ENCODE measurements around the gene NFYC.

The NFYC gene

GRCh38 chr1:40734882-40735628, 43.6 kb downstream of the NFYC start:
- DNase-seq (ENCODE audit: low read depth in 4 of 4, low spot score in 1 of 4): no peak

DNA sequence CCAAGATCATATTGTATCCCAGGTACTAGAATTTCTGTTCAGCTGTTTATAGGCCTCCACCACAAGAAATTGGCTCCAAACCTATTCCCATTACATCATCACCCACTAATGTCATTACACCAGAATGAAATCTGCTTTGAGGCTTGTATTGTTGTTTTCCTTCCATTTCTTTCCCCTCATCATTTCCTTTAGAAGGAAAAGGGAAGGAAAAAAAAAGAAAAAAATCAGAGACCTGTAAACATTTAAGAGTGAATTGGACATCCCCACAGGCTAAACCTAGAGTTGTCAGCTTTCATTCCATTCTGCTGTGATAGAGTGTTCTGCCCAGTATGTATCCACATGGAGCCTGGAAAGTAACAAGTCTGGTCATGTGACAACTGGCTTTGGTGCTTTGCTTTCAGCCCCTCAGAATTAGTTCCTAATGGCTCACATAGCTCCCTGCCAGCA, 44.6 kb downstream of the NFYC start:
- DNase-seq (ENCODE audit: low read depth in 4 of 4, low spot score in 1 of 4): no peak

- no peak for DNase-seq (ENCODE audit: low read depth in 4 of 4, low spot score in 1 of 4)
Measured at GRCh38 chr1:40738831-40739230, 47.3 kb downstream of the NFYC start.

DNA sequence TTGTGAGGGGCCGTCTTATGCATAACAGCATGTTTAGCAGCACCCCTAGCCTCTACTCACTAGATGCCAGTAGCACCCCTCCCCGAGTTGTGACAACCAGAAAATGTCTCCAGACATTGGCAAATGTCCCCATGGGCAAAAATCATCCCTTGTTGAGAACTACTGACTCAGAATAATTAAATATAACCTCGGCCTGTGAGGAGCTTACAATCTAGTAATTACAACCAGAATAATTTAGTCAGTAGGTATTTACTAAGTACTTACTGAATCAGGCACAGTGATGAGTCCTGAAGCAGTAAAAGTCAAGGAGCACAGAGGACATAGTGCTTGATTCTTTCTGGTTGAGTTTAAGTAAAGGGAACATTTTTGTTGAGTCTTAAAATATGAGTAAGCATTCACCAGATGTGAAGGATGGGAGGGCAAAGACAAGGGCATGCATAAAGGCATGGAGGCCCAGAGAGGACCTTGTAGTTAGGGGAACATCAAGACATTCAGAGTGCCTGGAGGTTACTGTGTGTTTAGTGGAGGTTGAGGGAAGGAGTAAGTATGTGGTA, 48.0 kb downstream of the NFYC start:
- no peak for DNase-seq (ENCODE audit: low read depth in 4 of 4, low spot score in 1 of 4)

- no peak for DNase-seq (ENCODE audit: low read depth in 4 of 4, low spot score in 1 of 4)
Measured at GRCh38 chr1:40740039-40740996, 48.8 kb downstream of the NFYC start.

DNA sequence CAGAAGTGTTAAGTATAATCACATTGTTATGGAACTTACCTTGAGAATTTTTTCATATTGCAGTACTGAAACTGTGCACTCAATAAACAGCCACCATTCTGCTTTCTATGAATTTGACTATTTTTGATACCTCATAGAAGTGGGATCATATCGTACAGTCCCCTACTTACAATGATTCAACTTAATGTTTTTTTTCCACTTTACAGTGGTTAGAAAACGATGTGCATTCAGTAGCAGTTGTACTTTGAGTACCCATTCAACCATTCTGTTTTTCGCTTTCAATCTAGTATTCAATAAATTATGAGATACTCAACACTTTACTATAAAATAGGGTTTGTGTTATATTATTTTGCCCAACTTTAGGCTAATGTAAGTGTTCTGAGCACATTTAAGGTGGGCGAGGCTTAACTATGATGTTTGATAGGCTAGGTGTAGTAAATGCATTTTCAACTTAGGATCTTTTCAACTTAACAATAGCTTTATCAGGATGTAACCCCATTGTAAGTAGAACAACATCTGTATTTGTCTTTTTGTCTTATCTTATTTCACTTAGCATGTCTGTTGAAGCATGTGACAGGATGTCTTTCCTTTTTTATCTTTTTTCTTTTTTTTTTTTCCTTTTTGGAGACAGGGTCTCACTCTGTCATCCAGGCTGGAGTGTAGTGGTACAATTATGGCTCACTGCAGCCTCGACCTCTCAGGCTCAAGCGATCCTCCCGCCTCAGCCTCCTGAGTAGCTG, 49.7 kb downstream of the NFYC start:
- no peak for DNase-seq (ENCODE audit: low read depth in 4 of 4, low spot score in 1 of 4)

- DNase-seq (ENCODE audit: low read depth in 4 of 4, low spot score in 1 of 4): no peak
Measured at GRCh38 chr1:40742363-40743061, 51.0 kb downstream of the NFYC start.

- DNase-seq (ENCODE audit: low read depth in 4 of 4, low spot score in 1 of 4): no peak
Measured at GRCh38 chr1:40743452-40743851, 51.9 kb downstream of the NFYC start.

DNA sequence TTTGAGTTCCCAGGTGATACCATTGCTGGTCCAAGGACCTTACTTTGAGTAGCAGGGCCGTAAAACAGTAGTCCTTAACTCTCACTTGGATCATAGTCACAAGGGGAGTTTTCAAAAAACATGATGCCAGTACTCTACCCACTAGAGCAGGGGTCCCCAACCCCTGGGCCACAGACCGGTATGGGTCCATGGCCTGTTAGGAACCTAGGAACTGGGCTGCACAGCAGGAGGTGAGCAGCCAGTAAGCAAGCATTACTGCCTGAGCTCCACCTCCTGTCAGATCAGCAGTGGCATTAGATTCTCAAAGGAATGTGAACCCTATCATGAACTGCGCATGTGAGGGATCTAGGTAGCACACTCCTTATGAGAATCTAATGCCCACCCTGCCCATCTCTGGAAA, 52.4 kb downstream of the NFYC start:
- no peak for DNase-seq (ENCODE audit: low read depth in 4 of 4, low spot score in 1 of 4)

GRCh38 chr1:40745176-40745575, 53.7 kb downstream of the NFYC start:
- no peak for DNase-seq (ENCODE audit: low read depth in 4 of 4, low spot score in 1 of 4)

DNA sequence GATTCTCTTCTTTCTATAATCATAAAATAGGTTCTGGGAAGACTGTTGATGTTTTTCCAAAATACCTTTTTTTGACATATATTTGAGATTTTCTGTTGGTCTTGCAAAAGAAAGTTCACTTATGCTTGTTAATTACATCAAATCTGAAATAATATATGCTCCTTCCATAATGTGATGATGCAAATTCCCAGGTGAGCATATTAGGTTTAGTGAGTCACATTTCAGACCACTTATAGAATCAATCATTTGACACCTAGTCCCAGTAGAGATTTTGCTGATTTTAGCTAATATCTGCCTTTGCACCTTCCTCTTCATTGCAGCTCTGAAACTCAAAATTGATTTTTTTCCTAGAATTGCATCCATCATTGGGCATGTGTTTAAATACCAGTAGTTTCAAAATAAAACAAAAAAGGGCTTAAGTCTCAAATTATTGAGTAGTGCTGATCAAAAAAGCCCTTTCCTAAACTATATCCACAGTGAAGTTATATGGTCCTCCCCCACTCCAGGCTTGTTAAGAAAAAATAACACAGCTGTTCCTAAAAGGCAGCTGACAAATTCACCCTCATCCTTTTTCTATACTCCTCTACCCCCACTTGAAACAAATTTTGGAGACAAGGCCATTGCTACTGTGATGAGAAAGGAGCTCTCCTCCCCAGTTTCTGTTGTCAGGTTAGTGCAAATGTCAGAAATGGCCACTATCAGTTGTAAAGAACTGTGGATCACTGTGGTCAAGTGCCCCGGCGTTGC, 55.0 kb downstream of the NFYC start:
- DNase-seq (ENCODE audit: low read depth in 4 of 4, low spot score in 1 of 4): no peak

DNA sequence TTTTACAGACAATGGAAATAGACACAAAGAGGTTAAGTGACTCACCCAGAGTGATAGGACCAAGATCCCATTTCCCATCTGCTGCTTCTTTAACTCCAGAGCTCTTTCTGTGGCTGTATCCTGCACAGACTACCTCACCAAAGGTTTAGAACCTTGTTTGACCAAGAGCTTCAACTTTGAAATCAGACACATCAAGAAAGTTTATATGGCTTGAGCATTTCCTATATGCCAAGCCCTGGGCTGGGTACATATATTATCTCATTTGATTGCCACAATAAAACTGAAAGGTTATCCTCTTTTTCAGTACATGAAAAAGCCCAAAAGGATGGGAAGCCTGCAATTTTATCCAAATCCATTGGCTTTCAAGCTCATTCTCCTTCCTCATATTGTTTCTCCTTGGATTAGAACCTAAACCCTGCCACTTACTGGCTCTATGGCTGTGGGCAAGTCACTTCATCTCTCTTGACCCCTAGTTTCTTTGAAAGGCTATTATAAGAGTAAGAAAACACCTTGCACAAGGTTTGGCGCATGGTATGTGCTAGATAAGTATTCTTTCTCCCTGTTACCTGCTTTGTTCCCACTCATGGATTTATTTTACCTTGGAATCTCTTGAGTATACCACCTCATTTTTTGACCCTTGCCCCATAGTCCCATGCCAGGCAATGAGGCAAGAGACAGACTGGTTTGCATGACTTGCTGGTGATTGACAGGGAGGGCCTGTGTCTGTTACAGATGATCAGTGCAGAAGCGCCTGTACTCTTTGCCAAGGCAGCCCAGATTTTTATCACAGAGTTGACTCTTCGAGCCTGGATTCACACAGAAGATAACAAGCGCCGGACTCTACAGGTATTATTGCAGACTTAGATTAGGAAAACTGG, 57.6 kb downstream of the NFYC start:
- no peak for DNase-seq (ENCODE audit: low read depth in 4 of 4, low spot score in 1 of 4)

GRCh38 chr1:40749817-40750216, 58.3 kb downstream of the NFYC start:
- no peak for DNase-seq (ENCODE audit: low read depth in 4 of 4, low spot score in 1 of 4)

DNA sequence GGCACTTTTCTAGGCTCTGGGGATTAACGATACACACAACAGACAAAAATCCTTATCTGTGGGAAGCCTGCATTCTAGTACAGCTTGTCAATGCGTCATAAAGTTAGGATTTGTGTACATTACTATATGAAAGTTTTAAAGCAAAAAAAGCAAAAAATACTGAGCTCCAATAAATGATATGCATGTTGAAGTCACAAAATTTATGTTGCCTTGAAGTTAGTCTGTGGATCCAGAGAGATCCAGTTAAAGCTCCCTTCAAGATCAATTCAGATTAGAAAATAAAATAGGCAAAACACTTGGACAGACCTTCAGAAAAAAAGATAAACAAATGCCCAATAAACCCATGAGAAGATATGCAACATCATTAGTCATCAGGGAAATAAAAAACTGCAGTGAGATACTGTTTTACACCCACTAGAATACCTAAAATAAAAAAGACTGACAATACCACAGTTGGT, 59.0 kb downstream of the NFYC start:
- no peak for DNase-seq (ENCODE audit: low read depth in 4 of 4, low spot score in 1 of 4)

DNA sequence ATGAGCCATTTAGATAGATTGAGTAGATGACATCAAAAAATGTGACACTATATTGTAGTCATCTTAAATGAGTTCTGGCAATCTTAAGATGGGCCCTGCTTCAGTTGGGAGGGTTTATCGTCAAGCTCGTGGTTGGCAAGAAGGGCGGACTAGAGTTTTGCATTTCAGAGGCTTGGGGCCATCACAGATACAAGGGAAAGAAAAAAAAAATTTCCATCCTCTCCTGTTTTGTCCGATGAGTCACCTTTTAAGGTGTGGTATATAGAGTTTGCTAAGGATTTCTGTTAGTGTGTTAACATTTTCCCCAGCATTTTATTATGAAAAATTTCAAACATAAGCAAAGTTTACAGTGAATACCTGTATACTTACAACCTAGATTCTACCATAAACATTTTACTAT, 60.3 kb downstream of the NFYC start:
- DNase-seq (ENCODE audit: low read depth in 4 of 4, low spot score in 1 of 4): no peak

DNA sequence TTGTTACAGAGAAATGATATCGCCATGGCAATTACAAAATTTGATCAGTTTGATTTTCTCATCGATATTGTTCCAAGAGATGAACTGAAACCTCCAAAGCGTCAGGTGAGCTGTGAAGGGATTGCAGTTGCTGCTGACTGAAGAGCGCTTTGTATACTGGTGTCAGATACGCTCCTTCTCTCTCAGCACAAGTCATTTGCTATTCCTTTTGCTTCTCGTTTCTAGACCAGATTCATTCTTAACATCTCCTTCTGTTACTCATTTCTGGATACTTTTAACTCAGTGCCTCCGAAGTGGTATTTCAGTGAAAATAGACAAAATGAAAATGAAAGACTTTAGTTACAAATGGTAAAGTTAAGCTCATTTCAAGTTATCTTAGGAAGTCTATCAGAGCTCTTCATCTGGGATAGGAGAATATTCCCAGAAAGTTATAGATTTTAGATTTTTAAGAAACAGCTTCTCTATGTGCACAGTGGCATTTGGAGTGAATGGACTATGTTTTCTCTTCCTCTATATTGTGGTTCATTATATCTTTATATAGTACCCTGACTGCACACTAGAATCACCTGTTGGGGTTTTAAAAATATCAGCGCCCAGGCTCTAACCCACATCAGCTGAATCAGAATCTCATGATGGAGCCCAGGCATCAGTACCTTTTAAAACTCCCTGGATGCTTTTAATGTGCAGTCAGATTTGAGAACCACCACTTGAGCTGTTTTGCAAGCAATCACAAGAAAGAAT, 61.8 kb downstream of the NFYC start:
- no peak for DNase-seq (ENCODE audit: low read depth in 4 of 4, low spot score in 1 of 4)

- no peak for DNase-seq (ENCODE audit: low read depth in 4 of 4, low spot score in 1 of 4)
Measured at GRCh38 chr1:40754201-40754600, 62.7 kb downstream of the NFYC start.

GRCh38 chr1:40755067-40755466, 63.6 kb downstream of the NFYC start:
- no peak for DNase-seq (ENCODE audit: low read depth in 4 of 4, low spot score in 1 of 4)

Measured in stimulated activated CD4-positive, alpha-beta T cell treated with anti-CD3 and anti-CD28 coated beads, Interleukin-1b, Interleukin-23, amount 100 ng/mL, for 24 hours (primary cell).